Ishikawa (cell line): ENCODE measurements around the gene SLC25A47.

ENCODE experiments used
- CEBPB ChIP-seq: IDR thresholded peaks from 2 replicates; pipeline ENCODE4 v1.6.1; 2012
- CREB1 ChIP-seq: IDR thresholded peaks from 2 replicates; pipeline ENCODE4 v1.6.1; 2012; ENCODE audit warnings: low read depth
- EGR1 ChIP-seq: IDR thresholded peaks from 2 replicates; pipeline ENCODE4 v1.6.1; 2012
- EP300 ChIP-seq: IDR thresholded peaks from 2 replicates; pipeline ENCODE4 v1.6.1; 2012; ENCODE audit warnings: borderline replicate concordance
- RAD21 ChIP-seq: IDR thresholded peaks from 2 replicates; pipeline ENCODE4 v1.6.1; 2012; ENCODE audit warnings: low read depth
- REST ChIP-seq: IDR thresholded peaks from 2 replicates; pipeline ENCODE4 v1.6.1; 2012; ENCODE audit warnings: low read depth, mild to moderate bottlenecking
- TCF12 ChIP-seq: IDR thresholded peaks from 2 replicates; pipeline ENCODE4 v1.6.1; 2012; ENCODE audit warnings: low read depth
- TEAD4 ChIP-seq: IDR thresholded peaks from 2 replicates; pipeline ENCODE4 v1.6.1; 2012

GRCh38 chr14:100294963-100295330 is 28.2 kb upstream of the SLC25A47 start:
- no peak for TF ChIP-seq CREB1
- no peak for TF ChIP-seq CEBPB
- no peak for TF ChIP-seq EP300
- TF ChIP-seq TEAD4: no peak
- TF ChIP-seq RAD21: no peak
- TF ChIP-seq TCF12: no peak
- TF ChIP-seq REST: no peak
- TF ChIP-seq EGR1: no peak
